Activated B cell treated with CpG ODN at 0.5 μM for 24 hours (primary cell): ENCODE measurements around the gene ARID5A. TPM values are rescaled to one million over a fixed set of nuclear protein-coding genes. Genes with fewer than 3 reads are reported as not detected.

Experiments
- ATAC-seq: fragments of 200-7000 bp; cut with Tn5 transposase; one replicate; pipeline ENCODE4 v1.10.0; 2021; ENCODE audit warnings: low read depth, mild to moderate bottlenecking, moderate library complexity
- CTCF ChIA-PET: fragments of 350-600 bp; sonication (Branson Sonifier 250); formaldehyde crosslinking; loops from one replicate; lab custom pipeline; 2021; ENCODE audit warnings: antibody characterized with exemption; lab: Charles Lee
- POLR2A ChIA-PET: fragments of 350-600 bp; sonication (Branson Sonifier 250); formaldehyde crosslinking; loops from one replicate; lab custom pipeline; 2021; ENCODE audit warnings: antibody characterized with exemption; lab: Charles Lee
- DNase-seq: peaks from one replicate; pipeline ENCODE4 v3.0.0; 2022
- H3K27ac Mint-ChIP-seq: one replicate; pipeline ENCODE4 v1.8.0; 2020; ENCODE audit warnings: mixed read lengths
- H3K27me3 Mint-ChIP-seq: one replicate; pipeline ENCODE4 v1.8.0; 2021; ENCODE audit warnings: mixed read lengths
- H3K36me3 Mint-ChIP-seq: one replicate; pipeline ENCODE4 v1.8.0; 2021; ENCODE audit warnings: low read depth, mixed read lengths
- H3K4me1 Mint-ChIP-seq: one replicate; pipeline ENCODE4 v1.8.0; 2021; ENCODE audit warnings: mixed read lengths
- H3K4me3 Mint-ChIP-seq: one replicate; pipeline ENCODE4 v1.8.0; 2020; ENCODE audit warnings: mild to moderate bottlenecking, mixed read lengths
- H3K9me3 Mint-ChIP-seq: one replicate; pipeline ENCODE4 v1.8.0; 2020; ENCODE audit warnings: mixed read lengths
- intact Hi-C: fragments of 100-400 bp; cut with micrococcal nuclease; formaldehyde crosslinking; loops from one replicate; pipeline ENCODE4 v1.15.1; 2024
- total RNA-seq: library from RNA; stranded (reverse); gene quantifications from 2 replicates; pipeline ENCODE4 v1.2.3, GENCODE V29; 2022
- TF ChIP-seq, protein P1 (sequence below): fragments of 200-600 bp; IDR thresholded peaks from one replicate; pipeline ENCODE4 v1.8.0; 2022; ENCODE audit warnings: antibody characterized with exemption, mild to moderate bottlenecking

Gene ARID5A, protein sequence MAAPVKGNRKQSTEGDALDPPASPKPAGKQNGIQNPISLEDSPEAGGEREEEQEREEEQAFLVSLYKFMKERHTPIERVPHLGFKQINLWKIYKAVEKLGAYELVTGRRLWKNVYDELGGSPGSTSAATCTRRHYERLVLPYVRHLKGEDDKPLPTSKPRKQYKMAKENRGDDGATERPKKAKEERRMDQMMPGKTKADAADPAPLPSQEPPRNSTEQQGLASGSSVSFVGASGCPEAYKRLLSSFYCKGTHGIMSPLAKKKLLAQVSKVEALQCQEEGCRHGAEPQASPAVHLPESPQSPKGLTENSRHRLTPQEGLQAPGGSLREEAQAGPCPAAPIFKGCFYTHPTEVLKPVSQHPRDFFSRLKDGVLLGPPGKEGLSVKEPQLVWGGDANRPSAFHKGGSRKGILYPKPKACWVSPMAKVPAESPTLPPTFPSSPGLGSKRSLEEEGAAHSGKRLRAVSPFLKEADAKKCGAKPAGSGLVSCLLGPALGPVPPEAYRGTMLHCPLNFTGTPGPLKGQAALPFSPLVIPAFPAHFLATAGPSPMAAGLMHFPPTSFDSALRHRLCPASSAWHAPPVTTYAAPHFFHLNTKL
- 73.4 and 83.5 TPM in 2 replicates for total RNA-seq

DNA sequence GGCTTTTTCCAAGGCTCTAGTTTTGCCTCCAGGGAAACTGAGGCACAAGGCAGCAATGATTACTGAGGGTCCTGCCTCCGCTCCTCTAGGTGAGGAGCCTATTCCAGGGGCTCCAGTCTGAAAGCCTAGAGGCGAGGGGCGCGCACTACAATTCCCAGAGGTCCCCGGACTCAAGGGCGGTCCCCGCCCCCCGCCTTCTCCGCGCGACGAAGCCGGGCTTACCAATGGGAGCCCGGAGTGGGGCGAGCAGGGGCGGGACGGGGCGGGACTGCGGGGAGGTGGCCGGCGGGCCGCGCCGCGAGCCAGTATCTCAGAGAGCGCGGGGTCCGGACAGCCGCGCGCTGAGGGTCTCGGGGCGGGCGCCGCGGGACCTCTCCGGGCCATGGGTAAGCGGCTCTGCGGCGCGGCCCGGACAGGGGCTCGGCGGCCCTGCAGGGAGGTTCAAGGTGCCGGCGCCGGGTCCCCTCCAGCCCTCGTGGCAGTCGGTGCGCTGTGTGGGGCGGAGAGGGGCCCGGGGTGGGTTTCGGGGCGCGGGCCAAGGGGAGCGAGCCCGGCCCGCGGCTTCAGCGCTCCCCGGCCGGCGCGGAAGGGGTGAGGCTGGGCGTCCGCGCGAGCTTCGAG, at the start of gene ARID5A:
TSS of gene ARID5A (plus strand) at position 308 of the 621 bp plus-strand sequence. CDS start at position 383, 75 bp downstream.
- TF ChIP-seq, protein P1, sequence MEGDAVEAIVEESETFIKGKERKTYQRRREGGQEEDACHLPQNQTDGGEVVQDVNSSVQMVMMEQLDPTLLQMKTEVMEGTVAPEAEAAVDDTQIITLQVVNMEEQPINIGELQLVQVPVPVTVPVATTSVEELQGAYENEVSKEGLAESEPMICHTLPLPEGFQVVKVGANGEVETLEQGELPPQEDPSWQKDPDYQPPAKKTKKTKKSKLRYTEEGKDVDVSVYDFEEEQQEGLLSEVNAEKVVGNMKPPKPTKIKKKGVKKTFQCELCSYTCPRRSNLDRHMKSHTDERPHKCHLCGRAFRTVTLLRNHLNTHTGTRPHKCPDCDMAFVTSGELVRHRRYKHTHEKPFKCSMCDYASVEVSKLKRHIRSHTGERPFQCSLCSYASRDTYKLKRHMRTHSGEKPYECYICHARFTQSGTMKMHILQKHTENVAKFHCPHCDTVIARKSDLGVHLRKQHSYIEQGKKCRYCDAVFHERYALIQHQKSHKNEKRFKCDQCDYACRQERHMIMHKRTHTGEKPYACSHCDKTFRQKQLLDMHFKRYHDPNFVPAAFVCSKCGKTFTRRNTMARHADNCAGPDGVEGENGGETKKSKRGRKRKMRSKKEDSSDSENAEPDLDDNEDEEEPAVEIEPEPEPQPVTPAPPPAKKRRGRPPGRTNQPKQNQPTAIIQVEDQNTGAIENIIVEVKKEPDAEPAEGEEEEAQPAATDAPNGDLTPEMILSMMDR: no peak
- peak within 1 kb of the TSS; percentile 91 for H3K4me3 Mint-ChIP-seq
- peak within 1 kb of the TSS; percentile 90 for H3K27ac Mint-ChIP-seq
- ChIA-PET POLR2A (interaction anchor here (0.5 to 5.6 kb wide), 12 partner anchors 8 to 1113 kb away, joined by 3 to 161 read pairs (median 5); partner anchors contain the start of genes CIAO1, KANSL3, NCAPH and TMEM127), CTCF (interaction anchor here (2.6 to 4.4 kb wide), 2 partner anchors 8 to 18 kb away, joined by 11 to 34 read pairs; no protein-coding TSS in a partner anchor)
- H3K4me1 Mint-ChIP-seq: peaks cover 53% of the 10 kb centered on the region
- intact Hi-C loops: loop anchor here (1.0 to 5.0 kb wide), 10 partner anchors 8 to 389 kb away; partner anchors contain the start of genes ANKRD39, CIAO1, DUSP2 and NCAPH
- ATAC-seq (peak; percentile 74), DNase-seq (peak; percentile 79)
- no peaks in the 10 kb centered on the region for H3K9me3 Mint-ChIP-seq
- H3K36me3 Mint-ChIP-seq: peaks cover 22% of the 10 kb centered on the region
- H3K27me3 Mint-ChIP-seq: no peaks in the 10 kb centered on the region

DNA sequence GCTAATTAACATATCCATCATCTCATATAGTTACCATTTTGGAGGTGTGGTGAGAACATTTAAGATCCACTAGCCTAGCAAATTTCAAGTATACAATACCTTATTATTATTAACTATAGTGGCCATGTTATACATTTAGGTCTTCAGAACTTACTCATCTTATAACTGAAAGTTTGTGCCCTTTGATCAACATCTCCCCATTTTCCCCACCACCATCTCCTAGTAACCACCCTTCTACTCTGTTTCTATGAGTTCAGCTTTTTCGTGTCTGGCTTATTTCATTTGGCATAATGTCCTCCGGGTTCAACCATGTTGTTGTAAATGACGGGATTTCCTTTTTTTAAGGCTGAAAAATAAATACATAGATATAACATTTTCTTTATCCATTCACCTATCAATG, 47.3 kb upstream of the ARID5A start:
- Mint-ChIP-seq H3K36me3 (peaks cover 2% of the 10 kb centered on the region), H3K9me3 (peaks cover 4% of the 10 kb centered on the region), H3K27me3 (no peaks in the 10 kb centered on the region), H3K27ac (no peak overlapping the region), H3K4me1 (peaks cover 24% of the 10 kb centered on the region), H3K4me3 (no peak overlapping the region)
- no peak for DNase-seq
- no peak for ATAC-seq
- intact Hi-C loops: loop anchor here (5.0 kb wide), 1 partner anchor 182 kb away; the partner anchor contains the start of gene SNRNP200
- ChIA-PET CTCF (interaction anchor here (1.2 kb wide), 1 partner anchor 19 kb away, joined by 3 read pairs; no protein-coding TSS in a partner anchor), POLR2A (interaction anchor here (0.7 kb wide), 1 partner anchor 38 kb away, joined by 4 read pairs; no protein-coding TSS in a partner anchor)
- TF ChIP-seq, protein P1: no peak

DNA sequence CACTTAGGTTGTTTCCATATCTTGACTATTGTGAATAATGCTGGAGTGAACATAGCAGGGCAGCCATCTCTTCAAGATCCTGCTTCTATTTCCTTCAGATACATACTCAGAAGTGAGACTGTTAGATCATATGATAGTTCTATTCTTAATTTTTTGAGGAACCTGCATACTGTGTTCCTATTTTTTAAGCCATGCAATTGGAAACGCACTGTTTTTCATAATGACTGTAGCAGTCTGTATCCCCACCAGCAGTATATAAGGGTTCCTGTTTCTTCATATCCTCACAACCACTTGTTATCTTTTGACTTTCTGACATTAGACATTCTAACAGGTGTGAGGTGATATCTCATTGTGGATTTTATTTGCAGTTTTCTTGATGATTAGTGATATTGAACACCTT, 46.9 kb upstream of the ARID5A start:
- ChIA-PET POLR2A (no interaction called here), CTCF (interaction anchor here (1.2 kb wide), 1 partner anchor 19 kb away, joined by 3 read pairs; no protein-coding TSS in a partner anchor)
- Mint-ChIP-seq H3K9me3 (peaks cover 6% of the 10 kb centered on the region), H3K27ac (no peak overlapping the region), H3K4me1 (peaks cover 23% of the 10 kb centered on the region), H3K27me3 (no peaks in the 10 kb centered on the region), H3K36me3 (peaks cover 2% of the 10 kb centered on the region), H3K4me3 (no peak overlapping the region)
- TF ChIP-seq, protein P1: no peak
- intact Hi-C loops: loop anchor here (5.0 kb wide), 1 partner anchor 182 kb away; the partner anchor contains the start of gene SNRNP200
- ATAC-seq (no peak), DNase-seq (no peak)

DNA sequence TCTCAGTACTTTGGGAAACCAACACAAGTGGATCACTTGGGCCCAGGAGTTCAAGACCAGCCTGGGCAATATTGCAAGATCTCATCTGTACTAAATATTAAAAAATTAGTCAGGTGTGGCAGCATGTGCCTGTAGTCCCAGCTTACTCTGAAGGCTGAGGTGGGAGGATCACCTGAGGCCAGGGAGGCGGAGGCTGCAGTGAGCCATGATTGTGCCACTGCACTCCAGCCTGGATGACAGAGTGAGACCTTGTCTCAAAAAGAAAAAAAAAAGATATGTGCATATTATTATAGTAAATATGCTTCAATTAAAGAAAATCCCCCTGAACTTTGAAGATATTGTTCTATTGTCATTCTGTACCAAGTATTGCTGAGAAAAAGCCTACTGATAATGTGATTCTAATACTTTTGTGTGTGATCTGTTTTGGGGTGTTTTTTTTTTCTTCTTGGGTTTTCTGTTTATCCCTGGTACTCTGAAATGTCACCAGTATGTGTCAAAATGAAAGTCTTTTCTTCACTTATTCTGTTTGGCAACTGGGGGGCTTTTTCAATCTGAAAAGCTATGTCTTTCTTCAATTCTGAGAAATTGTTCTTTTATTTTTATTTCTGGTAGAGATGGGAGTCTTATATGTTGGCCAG, 44.6 kb upstream of the ARID5A start:
- intact Hi-C loops: no loop called here
- ChIA-PET CTCF (no interaction called here), POLR2A (no interaction called here)
- H3K27ac Mint-ChIP-seq: no peak overlapping the region
- H3K27me3 Mint-ChIP-seq: no peaks in the 10 kb centered on the region
- ATAC-seq: no peak
- TF ChIP-seq, protein P1: no peak
- peaks cover 2% of the 10 kb centered on the region for H3K4me1 Mint-ChIP-seq
- DNase-seq: no peak
- H3K36me3 Mint-ChIP-seq: peaks cover 2% of the 10 kb centered on the region
- peaks cover 17% of the 10 kb centered on the region for H3K9me3 Mint-ChIP-seq
- H3K4me3 Mint-ChIP-seq: no peak overlapping the region
